Measurements from ENCODE around the gene MRO. TPM values are rescaled to one million over a fixed set of nuclear protein-coding genes. Genes with fewer than 3 reads are reported as not detected.
A peak's percentile ranks its signal among the peaks of the same experiment; 100 is the strongest.

MRO gene
- total and polyA plus RNA-seq, 2 of the 8 experiments (the other 6 are each of a cell fraction or from before 2014, with no cell fraction given): 0.65 to 1.0 TPM

- TF ChIP-seq RAD21 (IDR thresholded peaks at IDR 0.05 in 1 of 2, conservative IDR thresholded peaks at IDR 0.05 in 1 of 2; ENCODE audit: low read depth in 2 of 2, low read length in 2 of 2) (peak in 1 of 2 experiments; percentile 23; a peak in 2 of 4 replicates), CTCF (IDR thresholded peaks at IDR 0.05; ENCODE audit: control extremely low read depth in 1 of 3, insufficient read depth in 1 of 3, low read depth in 1 of 3, low read length in 3 of 3) (no peak)
- H3K14ac ChIP-seq (ENCODE audit: insufficient read length): no peak overlapping the region
- H3K27ac ChIP-seq (ENCODE audit: low read depth, low read length): no peak overlapping the region
- no peak overlapping the region for H2BK120ac ChIP-seq (replicated peaks; ENCODE audit: low read depth, low read length)
- no peaks in the 10 kb centered on the region for H3K79me1 ChIP-seq (ENCODE audit: low read depth, low read length)
- H3K4ac ChIP-seq (replicated peaks; ENCODE audit: insufficient read length, low read depth, low read length): no peak overlapping the region
- no peaks in the 10 kb centered on the region for H4K20me1 ChIP-seq (replicated peaks in 1 of 2; ENCODE audit: control insufficient read depth in 1 of 2, insufficient read depth in 2 of 2, low read length in 2 of 2)
- no peak overlapping the region for H2BK15ac ChIP-seq (ENCODE audit: low read length)
- no peak overlapping the region for H4K8ac ChIP-seq (ENCODE audit: extremely low read depth, insufficient read depth, low read length)
- no peak overlapping the region for H2BK12ac ChIP-seq (ENCODE audit: low read depth, low read length)
- H3K4me3 ChIP-seq (ENCODE audit: extremely low read depth in 1 of 4, insufficient read depth in 2 of 4, low read depth in 3 of 4, low read length in 4 of 4): no peak overlapping the region
- H3K9me3 ChIP-seq (ENCODE audit: insufficient read depth in 2 of 2, low read depth in 1 of 2, low read length in 1 of 2): no peaks in the 10 kb centered on the region
- FAIRE-seq: no peak
- no peak overlapping the region for H2AK5ac ChIP-seq (ENCODE audit: low read depth, low read length)
- H3K23ac ChIP-seq (ENCODE audit: insufficient read length): no peak overlapping the region
- no peak for DNase-seq (ENCODE audit: low read depth in 1 of 2, low spot score in 2 of 2)
- H3K27me3 ChIP-seq (replicated peaks in 1 of 4; ENCODE audit: control insufficient read depth in 3 of 4, extremely low read depth in 1 of 4, insufficient read depth in 3 of 4, low read length in 3 of 4): no peaks in the 10 kb centered on the region
- no peak overlapping the region for H4K91ac ChIP-seq (replicated peaks; ENCODE audit: insufficient read length, low read length)
- no peak overlapping the region for H2AFZ ChIP-seq (ENCODE audit: low read length)
- peaks cover 0 to 3% (median 0%) of the 10 kb centered on the region in 4 experiments; a peak in 2 of 7 replicates for H3K4me1 ChIP-seq (replicated peaks in 1 of 4; ENCODE audit: control insufficient read depth in 3 of 4, insufficient read depth in 4 of 4, low read length in 3 of 4)
- H3K9ac ChIP-seq (replicated peaks in 1 of 4; ENCODE audit: extremely low read depth in 1 of 4, low read depth in 3 of 4, low read length in 3 of 4): no peak overlapping the region
- H2BK5ac ChIP-seq (ENCODE audit: low read depth, low read length): no peak overlapping the region
- CTCF ChIA-PET (ENCODE audit: partially characterized antibody): interaction anchor here (0.7 to 1.3 kb wide), 6 partner anchors 11 to 175 kb away, joined by 3 to 6 read pairs (median 3); no protein-coding TSS in a partner anchor
- no peak overlapping the region for H4K5ac ChIP-seq (ENCODE audit: insufficient read length, low read depth, low read length)
- POLR2A ChIA-PET (ENCODE audit: partially characterized antibody): interaction anchor here (0.7 to 1.0 kb wide), 2 partner anchors 9 kb away, joined by 3 to 4 read pairs; no protein-coding TSS in a partner anchor
- H3K23me2 ChIP-seq (ENCODE audit: low read depth, low read length): no peaks in the 10 kb centered on the region
- H3K4me2 ChIP-seq (ENCODE audit: insufficient read depth in 1 of 2, low read depth in 2 of 2, low read length in 2 of 2): no peak overlapping the region
- no peaks in the 10 kb centered on the region for H3K79me2 ChIP-seq (ENCODE audit: control insufficient read depth in 1 of 2, insufficient read depth in 2 of 2, low read length in 2 of 2)
- H3K56ac ChIP-seq (replicated peaks; ENCODE audit: insufficient read length, low read depth, low read length): no peak overlapping the region
- no peaks in the 10 kb centered on the region for H3K36me3 ChIP-seq (ENCODE audit: control insufficient read depth in 2 of 4, insufficient read depth in 4 of 4, low read length in 3 of 4)
- H2BK20ac ChIP-seq (ENCODE audit: low read length): no peak overlapping the region
- H3K18ac ChIP-seq (ENCODE audit: extremely low read depth, low read length): no peak overlapping the region
These were observed 46.9 kb upstream of the MRO start for GRCh38 chr18:50866765-50867164.
